CD4-positive, alpha-beta T cell treated with Interleukin-15 for 4 hours (primary cell): ENCODE data around the gene FANCI.
"Not testable (repeated sequence)": the region's sequence is repeated elsewhere in the genome, so short reads cannot be mapped to it uniquely, and the experiment has no call there.

Source experiments
- DNase-seq: peaks from one replicate; pipeline ENCODE4 v3.0.0-alpha.2; 2020; ENCODE audit warnings: low spot score

FANCI gene

GRCh38 chr15:89225588-89225987, 18.2 kb upstream of the FANCI start:
- no peak for DNase-seq

GRCh38 chr15:89226359-89227221, 17.2 kb upstream of the FANCI start:
- DNase-seq, result no peak

- DNase-seq, result no peak
Measured at GRCh38 chr15:89227425-89227824, 16.4 kb upstream of the FANCI start.

DNA sequence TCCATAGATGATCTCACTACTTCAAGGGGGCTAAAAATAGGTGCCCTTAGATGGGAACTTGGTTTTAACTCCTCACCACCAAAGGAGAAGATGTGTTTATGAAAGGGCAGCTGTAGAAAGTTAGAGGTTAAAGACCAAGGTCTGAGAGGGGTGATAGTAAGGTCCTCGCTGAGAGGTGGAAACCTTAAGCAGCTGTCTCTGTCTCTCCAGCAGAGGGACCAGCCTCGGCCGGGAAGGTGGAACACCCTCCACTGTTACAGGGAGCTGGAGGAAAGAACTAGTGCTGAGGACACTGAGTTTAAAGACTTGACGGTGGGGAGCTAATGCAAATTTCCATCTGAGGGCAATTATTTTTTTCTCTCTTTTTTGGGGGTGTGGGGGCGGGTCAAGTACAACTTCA, 13.5 kb upstream of the FANCI start:
- no peak for DNase-seq

DNA sequence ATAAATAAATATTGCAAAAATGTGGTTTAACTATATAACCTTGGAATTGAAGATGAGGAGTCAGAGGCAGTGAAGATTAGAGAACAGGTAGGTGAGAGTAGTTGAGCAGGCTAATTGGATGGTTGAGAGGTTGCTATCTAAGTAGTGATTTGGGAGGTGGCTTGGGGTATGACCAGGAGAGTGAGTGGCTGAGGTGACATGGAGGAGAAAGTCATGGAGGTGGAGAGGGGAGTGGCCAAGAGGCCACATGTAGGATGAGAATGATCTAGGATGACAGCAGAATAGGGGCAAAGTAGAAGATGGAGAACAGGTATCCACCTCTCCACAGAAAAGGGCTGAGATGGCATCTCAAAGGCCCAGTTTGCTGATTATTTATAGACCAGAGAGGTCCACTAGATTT, 11.9 kb upstream of the FANCI start:
- DNase-seq, result no peak

DNA sequence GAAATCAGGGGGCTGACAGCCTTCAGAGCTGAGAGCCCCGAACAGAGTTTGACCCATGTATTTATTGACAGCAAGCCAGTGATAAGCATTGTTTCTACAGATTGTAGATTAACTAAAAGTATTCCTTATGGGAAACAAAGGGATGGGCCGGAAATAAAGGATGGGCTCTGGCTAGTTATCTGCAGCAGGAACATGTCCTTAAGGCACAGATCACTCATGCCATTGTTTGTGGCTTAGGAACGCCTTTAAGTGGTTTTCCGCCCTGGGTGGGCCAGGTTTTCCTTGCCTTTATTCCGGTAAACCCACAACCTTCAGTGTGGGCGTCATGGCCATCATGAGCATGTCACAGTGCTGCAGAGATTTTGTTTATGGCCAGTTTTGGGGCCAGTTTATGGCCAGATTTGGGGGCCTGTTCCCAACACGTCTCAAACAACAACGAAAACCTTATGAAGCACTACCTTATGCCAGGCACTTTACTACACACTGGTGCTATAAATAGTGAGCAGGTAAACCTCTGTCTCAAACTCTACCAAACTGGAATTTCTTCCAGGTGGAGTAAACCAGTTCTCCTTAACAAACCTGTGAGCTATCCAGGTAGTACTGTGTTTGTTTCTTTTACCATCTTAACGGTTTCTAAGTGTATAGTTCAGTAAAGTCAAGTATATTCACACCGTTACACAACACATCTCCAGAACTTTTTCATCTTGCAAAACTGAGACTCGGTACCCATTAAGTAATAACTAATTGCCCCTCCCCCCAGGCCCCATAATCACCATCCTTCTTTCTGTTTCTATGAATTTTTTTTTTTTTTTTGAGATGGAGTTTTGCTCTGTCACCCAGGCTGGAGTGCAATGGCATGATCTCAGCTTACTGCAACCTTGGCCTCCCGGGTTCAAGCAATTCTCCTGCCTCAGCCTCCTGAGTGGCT, 3.6 kb upstream of the FANCI start:
- not testable (repeated sequence) for DNase-seq

- no peak for DNase-seq
Measured at GRCh38 chr15:89243046-89243690, 611 bp upstream of the FANCI start.

DNA sequence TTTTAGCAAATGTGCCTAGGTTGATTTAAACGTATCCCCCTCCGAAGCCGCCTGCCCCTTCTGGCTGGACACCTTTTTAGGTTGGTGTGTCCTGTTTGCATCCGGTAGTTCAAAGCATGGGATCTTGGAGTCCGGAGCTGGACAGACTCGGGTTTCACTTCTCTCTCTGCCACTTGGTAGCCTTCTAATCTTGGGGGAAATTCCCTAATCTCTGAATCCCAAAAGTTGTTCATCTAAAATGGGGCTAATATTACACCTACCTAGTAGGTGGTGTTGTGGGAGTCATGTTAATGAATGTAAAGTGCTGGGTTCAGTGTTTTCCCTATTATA, 760 bp downstream of the FANCI start:
- DNase-seq, result no peak

DNA sequence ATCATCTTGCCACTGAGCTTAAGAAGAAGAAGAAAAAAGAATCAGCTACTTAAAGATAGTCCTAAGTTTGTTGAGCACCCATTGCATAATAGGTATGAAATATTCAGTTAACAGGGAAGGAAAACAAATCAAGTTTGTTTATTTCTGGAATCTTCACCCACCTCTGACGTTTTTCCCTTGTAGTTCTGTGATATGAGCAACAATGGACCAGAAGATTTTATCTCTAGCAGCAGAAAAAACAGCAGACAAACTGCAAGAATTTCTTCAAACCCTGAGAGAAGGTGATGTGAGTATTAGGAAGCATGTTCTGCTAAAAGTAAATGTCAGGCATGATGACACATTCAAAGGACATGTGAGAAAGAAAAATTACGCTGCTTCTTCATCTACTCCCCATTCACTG, 3.7 kb downstream of the FANCI start:
- no peak for DNase-seq

DNA sequence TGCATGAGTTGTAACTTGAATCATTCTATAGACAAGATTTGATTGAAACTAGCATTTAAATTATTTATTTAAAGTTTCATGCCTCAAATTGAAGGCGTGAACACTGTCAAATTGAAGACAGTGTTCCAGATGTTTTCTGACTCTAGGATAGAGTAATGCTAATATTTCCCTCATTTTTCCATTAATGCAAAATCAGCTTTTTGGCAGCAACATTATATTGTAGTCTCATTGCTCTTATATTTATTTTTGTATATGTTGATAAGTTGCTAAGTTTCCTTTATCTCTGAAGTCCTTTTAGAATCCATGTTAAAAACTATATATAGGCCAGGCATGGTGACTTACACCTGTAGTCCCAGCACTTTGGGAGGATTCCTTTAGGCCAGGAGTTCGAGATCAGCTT, 4.8 kb downstream of the FANCI start:
- no peak for DNase-seq

DNA sequence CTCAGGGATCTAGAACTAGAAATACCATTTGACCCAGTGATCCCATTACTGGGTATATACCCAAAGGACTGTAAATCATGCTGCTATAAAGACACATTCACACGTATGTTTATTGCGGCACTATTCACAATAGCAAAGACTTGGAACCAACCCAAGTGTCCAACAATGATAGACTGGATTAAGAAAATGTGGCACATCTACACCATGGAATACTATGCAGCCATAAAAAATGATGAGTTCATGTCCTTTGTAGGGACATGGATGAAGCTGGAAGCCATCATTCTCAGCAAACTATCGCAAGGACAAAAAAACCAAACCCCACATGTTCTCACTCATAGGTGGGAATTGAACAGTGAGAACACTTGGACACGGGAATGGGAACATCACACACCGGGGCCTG, 6.4 kb downstream of the FANCI start:
- not testable (repeated sequence) for DNase-seq

DNA sequence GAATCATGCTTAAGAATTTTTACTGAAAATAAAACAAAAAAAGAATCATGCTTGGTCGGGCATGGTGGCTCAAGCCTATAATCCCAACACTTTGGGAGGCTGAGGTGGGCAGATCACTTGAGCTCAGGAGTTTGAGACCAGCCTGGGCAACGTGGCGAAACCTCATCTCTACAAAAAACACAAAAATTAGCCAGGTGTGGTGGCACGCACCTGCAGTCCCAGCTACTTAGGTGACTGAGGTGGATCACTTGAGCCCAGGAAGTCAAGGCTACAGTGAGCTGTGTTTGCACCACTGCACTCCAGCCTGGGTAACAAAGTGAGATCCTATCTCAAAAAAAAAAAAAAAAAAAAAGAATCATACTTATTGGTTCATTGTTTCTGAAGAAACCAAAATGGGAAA, 33.5 kb downstream of the FANCI start:
- not testable (repeated sequence) for DNase-seq

DNA sequence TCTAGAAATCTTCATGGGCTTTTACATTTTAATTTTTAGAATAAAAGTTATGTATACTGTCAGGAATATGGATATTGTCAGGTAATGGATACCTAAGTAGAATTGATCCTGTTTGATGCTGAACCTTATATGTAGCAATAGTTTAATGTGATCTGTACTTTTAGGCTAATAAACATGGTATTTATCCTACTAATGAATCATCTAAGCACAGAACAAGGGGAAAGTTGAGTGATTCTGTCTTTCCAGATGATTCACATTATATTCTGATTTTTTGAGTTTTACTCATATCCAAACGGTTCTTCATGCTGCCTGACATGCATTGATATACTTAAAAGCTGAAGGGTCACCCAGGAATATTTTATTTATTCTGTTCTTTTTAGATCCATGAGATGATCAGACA, 34.5 kb downstream of the FANCI start:
- no peak for DNase-seq

DNA sequence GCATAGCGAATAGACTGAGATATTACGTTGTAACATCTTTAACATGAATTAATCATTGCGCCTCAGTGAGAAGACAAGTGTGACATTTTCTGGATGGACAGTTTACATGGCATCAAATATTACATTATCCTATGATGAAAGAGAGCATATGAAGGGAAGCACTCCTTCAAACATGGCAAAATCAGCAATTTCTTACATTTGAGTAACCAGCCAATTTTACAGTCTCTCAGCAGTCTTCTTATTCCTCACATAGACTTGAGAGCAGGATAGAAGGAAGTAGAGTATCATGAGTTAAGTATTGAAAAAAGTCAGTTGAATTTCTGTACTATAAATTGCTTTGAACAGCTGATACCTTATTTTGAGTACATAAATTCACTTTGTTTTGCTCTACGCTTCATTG, 38.9 kb downstream of the FANCI start:
- no peak for DNase-seq

- DNase-seq, result no peak
Measured at GRCh38 chr15:89283201-89283600, 39.4 kb downstream of the FANCI start.

DNA sequence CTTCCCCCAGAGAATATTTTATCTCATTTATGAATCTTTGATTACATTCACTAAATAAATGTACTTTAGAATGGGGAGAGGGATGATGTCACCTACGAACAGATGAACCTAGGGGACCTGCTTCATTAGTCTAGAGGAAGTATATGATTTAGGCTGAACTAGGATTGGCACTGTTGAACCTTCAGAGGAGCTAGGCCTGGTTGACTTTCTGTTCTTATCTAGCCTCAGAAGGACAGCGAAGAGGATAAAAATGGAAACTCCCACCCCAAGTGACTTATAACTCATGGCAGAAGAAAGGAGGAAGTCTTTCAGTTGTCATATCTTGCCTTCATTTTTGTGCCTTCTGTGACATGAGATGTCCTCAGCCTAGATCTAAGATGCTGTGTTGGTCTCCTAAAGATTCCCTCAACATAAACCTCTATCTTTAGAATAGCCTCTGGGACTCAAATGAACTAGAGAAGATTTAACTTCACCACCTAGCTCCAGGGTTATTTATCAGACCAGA, 48.2 kb downstream of the FANCI start:
- no peak for DNase-seq

DNA sequence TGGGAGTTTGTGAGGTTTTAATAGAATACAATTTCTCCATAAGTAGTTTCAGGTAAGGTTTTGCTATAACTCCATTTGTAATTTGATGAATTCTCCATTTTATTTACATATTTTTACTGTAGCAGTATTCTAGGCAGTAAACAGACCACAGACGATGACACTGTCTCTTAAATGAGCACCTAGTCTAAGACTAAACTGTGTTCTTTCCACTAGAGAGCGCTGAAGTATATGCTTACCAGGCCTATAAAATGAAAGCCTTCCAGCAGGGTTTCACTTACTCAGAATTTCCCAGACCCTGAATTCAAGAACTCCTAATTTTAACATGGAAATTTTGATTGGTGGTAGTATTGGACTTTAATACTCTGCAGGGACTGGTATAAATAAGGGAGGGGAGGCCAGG, 49.2 kb downstream of the FANCI start:
- no peak for DNase-seq

- DNase-seq, result no peak
Measured at GRCh38 chr15:89299896-89300295, 56.1 kb downstream of the FANCI start.

DNA sequence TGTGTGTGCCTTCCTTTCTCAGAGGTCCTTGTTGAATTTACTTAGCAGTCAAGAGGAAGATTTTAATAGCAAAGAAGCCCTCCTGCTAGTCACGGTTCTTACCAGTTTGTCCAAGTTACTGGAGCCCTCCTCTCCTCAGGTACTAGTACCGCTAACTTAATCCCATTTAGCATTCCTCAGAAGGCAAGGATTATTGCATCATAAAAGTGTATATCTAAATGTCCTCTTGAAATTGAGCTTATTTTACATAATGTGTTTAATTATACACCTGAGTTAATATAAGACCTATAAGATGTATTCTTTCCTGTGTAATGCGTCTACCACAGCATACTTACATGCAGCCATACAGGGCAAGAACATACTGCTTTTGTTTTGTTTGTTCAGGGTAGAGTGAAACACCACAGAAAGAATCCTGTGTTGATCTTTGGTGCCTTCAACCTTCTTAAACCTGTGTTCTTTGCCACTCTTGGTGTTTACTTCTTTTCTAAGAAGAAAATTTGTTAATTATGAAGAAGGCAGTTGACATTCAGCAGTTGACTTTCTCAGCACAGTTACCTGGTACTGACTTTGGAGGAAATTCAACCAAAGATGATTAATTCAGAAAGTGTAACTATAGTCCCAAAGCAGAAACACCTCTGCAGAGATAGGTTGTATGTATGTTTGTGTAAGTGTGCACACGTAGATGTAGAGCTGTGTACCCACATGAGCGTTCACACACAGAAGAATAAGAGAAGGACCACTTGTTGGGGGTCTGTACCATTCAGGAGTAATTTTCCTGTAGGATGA, 57.7 kb downstream of the FANCI start:
- no peak for DNase-seq

DNA sequence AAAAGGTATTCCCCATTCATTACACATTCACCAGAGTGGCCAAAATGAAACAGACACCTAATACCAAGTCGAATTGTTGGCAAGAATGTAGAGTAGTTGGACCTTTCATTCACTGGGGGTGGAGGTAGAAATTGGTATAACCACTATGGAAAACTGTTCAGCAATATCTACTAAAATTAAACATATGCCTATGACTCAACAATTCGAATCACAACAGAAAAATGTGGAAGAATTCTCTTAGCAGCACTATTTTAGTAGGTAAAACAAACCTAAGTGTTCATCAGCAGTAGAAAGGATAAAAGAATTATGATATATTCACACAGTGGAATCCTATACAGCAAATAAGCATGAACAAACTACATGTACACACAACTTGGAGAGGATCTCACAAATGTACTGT, 60.2 kb downstream of the FANCI start:
- no peak for DNase-seq

- DNase-seq, result no peak
Measured at GRCh38 chr15:89305395-89305794, 61.6 kb downstream of the FANCI start.
